Fibroblast of the aortic adventitia (primary cell): ENCODE measurements around the gene CST6. TPM values are rescaled to one million over a fixed set of nuclear protein-coding genes. Genes with fewer than 3 reads are reported as not detected.

Experiments
- DNase-seq: peaks from one replicate; pipeline ENCODE4 v3.0.0-alpha.2; 2010; ENCODE audit warnings: low read depth
- H3K4me3 ChIP-seq: 2 replicates; pipeline ENCODE4 v1.5.1; 2011; ENCODE audit warnings: low read depth, mild to moderate bottlenecking, control low read depth, low read length, moderate library complexity
- total RNA-seq: library from RNA; depleted of rRNA; stranded (reverse); fragments of >200 nt; gene quantifications from 2 replicates; pipeline ENCODE4 v1.2.3, GENCODE V29; 2012; ENCODE audit warnings: low replicate concordance
- TF ChIP-seq, protein P1 (sequence below): IDR thresholded peaks from 2 replicates; pipeline ENCODE4 v1.5.1; 2011; ENCODE audit warnings: mild to moderate bottlenecking, low read length, control low read depth, inconsistent platforms; ENCODE audit not compliant: insufficient read depth

Gene CST6
- total RNA-seq, 1 donor, result 1.7 TPM

DNA sequence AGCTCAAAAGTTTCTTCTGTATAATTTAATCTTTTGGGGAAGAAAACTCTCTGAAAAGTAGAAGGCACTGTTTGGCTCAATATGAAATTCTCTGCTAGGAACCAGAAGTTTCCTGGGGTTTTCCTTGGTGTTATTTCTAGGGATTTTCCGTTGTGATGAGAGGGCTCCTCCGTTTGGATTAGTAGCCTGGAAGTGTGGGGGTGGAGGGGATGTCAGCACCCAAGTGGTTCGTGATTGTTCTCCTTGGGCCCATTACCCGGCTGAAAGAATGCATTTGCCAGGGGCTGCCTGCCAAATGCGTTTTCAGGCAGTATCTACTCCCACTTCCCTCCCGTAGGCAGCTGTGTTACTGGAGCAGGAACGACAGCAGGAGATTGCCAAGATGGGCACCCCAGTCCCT lies 44.7 kb downstream of the CST6 start:
- H3K4me3 ChIP-seq, result no peak overlapping the region
- DNase-seq, result no peak
- TF ChIP-seq, protein P1, sequence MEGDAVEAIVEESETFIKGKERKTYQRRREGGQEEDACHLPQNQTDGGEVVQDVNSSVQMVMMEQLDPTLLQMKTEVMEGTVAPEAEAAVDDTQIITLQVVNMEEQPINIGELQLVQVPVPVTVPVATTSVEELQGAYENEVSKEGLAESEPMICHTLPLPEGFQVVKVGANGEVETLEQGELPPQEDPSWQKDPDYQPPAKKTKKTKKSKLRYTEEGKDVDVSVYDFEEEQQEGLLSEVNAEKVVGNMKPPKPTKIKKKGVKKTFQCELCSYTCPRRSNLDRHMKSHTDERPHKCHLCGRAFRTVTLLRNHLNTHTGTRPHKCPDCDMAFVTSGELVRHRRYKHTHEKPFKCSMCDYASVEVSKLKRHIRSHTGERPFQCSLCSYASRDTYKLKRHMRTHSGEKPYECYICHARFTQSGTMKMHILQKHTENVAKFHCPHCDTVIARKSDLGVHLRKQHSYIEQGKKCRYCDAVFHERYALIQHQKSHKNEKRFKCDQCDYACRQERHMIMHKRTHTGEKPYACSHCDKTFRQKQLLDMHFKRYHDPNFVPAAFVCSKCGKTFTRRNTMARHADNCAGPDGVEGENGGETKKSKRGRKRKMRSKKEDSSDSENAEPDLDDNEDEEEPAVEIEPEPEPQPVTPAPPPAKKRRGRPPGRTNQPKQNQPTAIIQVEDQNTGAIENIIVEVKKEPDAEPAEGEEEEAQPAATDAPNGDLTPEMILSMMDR, result no peak

DNA sequence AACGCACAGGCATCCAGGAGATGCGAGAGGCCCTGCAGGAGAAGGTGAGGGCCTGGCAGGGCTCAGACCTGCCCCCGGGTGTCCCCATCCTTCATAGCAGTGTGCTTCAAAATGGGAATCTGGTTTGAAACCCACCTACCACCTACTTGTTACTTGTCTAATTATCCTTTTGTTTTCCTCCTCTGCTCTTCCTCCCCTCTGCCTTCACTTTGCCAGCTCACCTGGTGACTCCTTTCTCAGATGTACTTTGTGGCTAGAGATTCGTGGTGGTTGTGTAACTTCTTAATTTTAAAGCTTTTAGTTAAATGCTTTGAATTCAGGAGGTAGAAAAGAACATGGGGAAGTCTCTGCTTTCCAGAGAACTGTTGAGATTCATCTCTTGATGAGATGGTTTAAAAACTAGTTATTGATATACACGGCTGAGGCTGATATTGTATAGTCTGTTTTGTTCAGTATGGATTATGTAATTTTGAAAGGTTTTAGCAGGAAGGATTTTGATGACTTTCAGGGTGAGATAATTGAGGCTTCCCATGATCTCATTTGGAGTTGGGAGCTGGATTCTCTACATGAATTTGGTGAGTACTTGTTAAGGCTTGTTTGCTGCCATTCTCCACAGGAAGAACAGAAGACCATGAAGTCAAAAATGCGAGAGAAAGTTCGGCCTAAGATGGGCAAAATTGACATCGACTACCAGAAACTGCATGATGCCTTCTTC lies 48.3 kb downstream of the CST6 start:
- DNase-seq, result no peak
- H3K4me3 ChIP-seq, result no peak overlapping the region
- TF ChIP-seq, protein P1, result no peak

DNA sequence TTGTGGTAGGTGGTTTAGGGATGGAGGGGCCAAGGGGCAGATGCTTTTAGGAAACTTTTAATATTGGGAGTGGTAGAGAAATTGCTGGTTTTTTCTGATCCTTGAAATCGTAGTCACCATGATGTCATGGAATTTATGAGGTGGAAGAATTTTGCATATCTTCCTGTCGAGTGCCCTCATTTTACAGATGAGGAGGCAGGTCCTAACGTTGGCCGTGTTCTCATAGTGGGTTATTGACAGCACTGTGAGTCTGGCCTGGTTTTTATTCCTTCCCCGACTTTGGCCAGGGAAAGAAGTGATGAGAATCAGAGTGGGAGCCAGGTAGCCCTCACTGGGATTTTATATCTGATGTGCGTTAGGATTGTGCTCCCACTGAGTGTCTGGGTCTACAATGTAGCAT lies 49.5 kb downstream of the CST6 start:
- TF ChIP-seq, protein P1, result no peak
- H3K4me3 ChIP-seq, result no peak overlapping the region
- DNase-seq, result no peak

DNA sequence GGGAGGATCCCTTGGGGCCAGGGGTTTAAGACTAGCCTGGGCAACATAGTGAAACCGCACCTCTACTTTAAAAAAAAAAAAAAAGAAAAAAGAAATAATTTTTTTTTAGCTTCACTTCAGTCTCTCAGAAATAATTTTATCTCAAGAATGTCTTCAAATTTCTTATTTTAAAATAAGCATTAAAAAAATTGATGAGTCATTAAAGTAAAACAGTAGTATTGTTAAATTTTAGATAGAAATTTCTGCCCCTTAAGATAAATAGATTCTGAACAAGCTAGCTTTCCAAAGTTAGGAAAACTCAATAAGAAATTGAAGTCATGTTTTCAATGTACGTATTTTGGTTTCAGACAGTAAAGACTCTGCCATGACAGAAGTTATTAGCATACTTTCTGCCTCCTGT lies 50.6 kb downstream of the CST6 start:
- no peak for DNase-seq
- H3K4me3 ChIP-seq, result no peak overlapping the region
- TF ChIP-seq, protein P1, result no peak

Other genes starting within 250 kb of the CST6 start
- gene AP5B1, start 231.0 kb upstream of the CST6 start, total RNA-seq, result 11.5 and 14.4 TPM in 2 replicates
- not detected in 2 replicates for gene OVOL1, start 224.9 kb upstream of the CST6 start, total RNA-seq
- gene SNX32, start 178.0 kb upstream of the CST6 start, total RNA-seq, result 1.6 and 3.3 TPM in 2 replicates
- 673 and 713 TPM in 2 replicates for gene CFL1, start 153.8 kb upstream of the CST6 start, total RNA-seq
- gene MUS81, start 151.6 kb upstream of the CST6 start, total RNA-seq, result 26.3 and 31.8 TPM in 2 replicates
- gene EFEMP2, start 139.2 kb upstream of the CST6 start, total RNA-seq, result 57.3 and 105 TPM in 2 replicates
- gene CTSW, start 132.2 kb upstream of the CST6 start, total RNA-seq, result not detected in 2 replicates
- 71.7 and 157 TPM in 2 replicates for gene FIBP, start 123.5 kb upstream of the CST6 start, total RNA-seq
- 75.0 and 288 TPM in 2 replicates for gene CCDC85B, start 121.3 kb upstream of the CST6 start, total RNA-seq
- 11.4 and 73.9 TPM in 2 replicates for gene FOSL1, start 111.6 kb upstream of the CST6 start, total RNA-seq
- gene C11orf68, start 92.9 kb upstream of the CST6 start, total RNA-seq, result 9.6 and 44.8 TPM in 2 replicates
- gene DRAP1, start 92.6 kb upstream of the CST6 start, total RNA-seq, result 155 and 317 TPM in 2 replicates
- gene TSGA10IP, start 66.5 kb upstream of the CST6 start, total RNA-seq, result not detected in 2 replicates
- gene SART1, start 50.3 kb upstream of the CST6 start, total RNA-seq, result 22.7 and 71.2 TPM in 2 replicates
- 21.9 and 26.4 TPM in 2 replicates for gene EIF1AD, start 9.9 kb upstream of the CST6 start, total RNA-seq
- 44.1 and 57.7 TPM in 2 replicates for gene BANF1, start 9.5 kb upstream of the CST6 start, total RNA-seq
- gene CATSPER1, start 14.5 kb downstream of the CST6 start, total RNA-seq, result not detected in 2 replicates
- gene GAL3ST3, start 37.2 kb downstream of the CST6 start, total RNA-seq, result not detected in 2 replicates
- 158 and 255 TPM in 2 replicates for gene SF3B2, start 40.4 kb downstream of the CST6 start, total RNA-seq
- 18.6 and 31.5 TPM in 2 replicates for gene PACS1, start 58.3 kb downstream of the CST6 start, total RNA-seq
- gene KLC2, start 245.7 kb downstream of the CST6 start, total RNA-seq, result 11.5 and 15.9 TPM in 2 replicates